Body of pancreas (tissue), 4 donors: ENCODE data around the gene SMIM13. TPM values are rescaled to one million over a fixed set of nuclear protein-coding genes. Genes with fewer than 3 reads are reported as not detected.

ENCODE experiments used
- ATAC-seq: fragments of 150-250 bp; one replicate; pipeline ENCODE4 v1.9.1; 2016
- DNase-seq, 4 donors: peaks; one replicate each; pipeline ENCODE4 v3.0.0-alpha.2; 2019
- H3K27ac ChIP-seq, 4 donors: fragments of 200-600 bp; sonication (generic); 1 replicate in 3 of 4; 2 replicates in 1 of 4; pipeline versions ENCODE4 v1.5.1 to v1.6.1; 2016 to 2019; ENCODE audit warnings: mild to moderate bottlenecking in 1 of 4, mixed read lengths in 1 of 4, moderate library complexity in 1 of 4
- H3K27me3 ChIP-seq, 2 donors: fragments of 200-600 bp; sonication (generic); one replicate each; pipeline ENCODE4 v1.6.0; 2016; ENCODE audit warnings: mild to moderate bottlenecking in 1 of 2
- H3K36me3 ChIP-seq, 2 donors: fragments of 200-600 bp; sonication (generic); replicated peaks in 1 of 2; 2 replicates each; pipeline ENCODE4 v1.5.1; 2016; ENCODE audit warnings: low read depth in 2 of 2; ENCODE audit not compliant: insufficient read depth in 1 of 2
- H3K4me1 ChIP-seq: fragments of 200-600 bp; sonication (generic); one replicate; pipeline ENCODE4 v1.6.0; 2016
- H3K4me3 ChIP-seq, 2 donors: fragments of 200-600 bp; sonication (generic); 1 replicate in 1 of 2; 2 replicates in 1 of 2; pipeline ENCODE4 v1.5.1; 2016 to 2019
- H3K9me3 ChIP-seq, 3 donors: fragments of 200-600 bp; sonication (generic); 1 replicate in 2 of 3; 2 replicates in 1 of 3; pipeline ENCODE4 v1.5.1; 2016
- CTCF ChIP-seq, 7 experiments: fragments of 450-650 bp in 4 of 7; fragments of 200-600 bp in 3 of 7; sonication (generic) in 3 of 7; IDR thresholded peaks; one replicate each; pipeline ENCODE4 v1.5.1; 2016 to 2019; ENCODE audit warnings: antibody characterized with exemption in 7 of 7
- POLR2A ChIP-seq, 3 donors: fragments of 450-650 bp; IDR thresholded peaks; one replicate each; pipeline ENCODE4 v1.6.1; 2016; ENCODE audit warnings: antibody characterized with exemption in 3 of 3, mild to moderate bottlenecking in 2 of 3
- WGBS, 2 donors: methylation state at CpG; one replicate each; pipeline ENCODE4 v1.1.5; 2017; 5-methylcytosine and 5-hydroxymethylcytosine counted together
- intact Hi-C: fragments of 100-400 bp; cut with DNase I; formaldehyde crosslinking; loops from one replicate; pipeline ENCODE4 v1.15.1; 2023
- total RNA-seq, 2 donors: library from RNA; depleted of rRNA; stranded (reverse); fragments of >200 nt; gene quantifications; one replicate each; pipeline ENCODE4 v1.1.0, GENCODE V29; 2016

Gene SMIM13
- total RNA-seq, 2 donors from 2014 or later, result 4.4 to 5.6 TPM

GRCh38 chr6:11161031-11161956 is 67.7 kb downstream of the SMIM13 start:
- DNase-seq (no peak), ATAC-seq (no peak)
- intact Hi-C loops, result no loop called here
- Histone ChIP-seq H3K27ac (no peak overlapping the region), H3K36me3 (no peaks in the 10 kb centered on the region), H3K4me1 (no peaks in the 10 kb centered on the region), H3K9me3 (no peaks in the 10 kb centered on the region), H3K4me3 (no peak overlapping the region), H3K27me3 (no peaks in the 10 kb centered on the region)
- WGBS, 2 donors, result 87 to 88% methylated on average over 9 of the region's 9 CpGs
- TF ChIP-seq CTCF (IDR thresholded peaks at IDR 0.05), result no peak
- TF ChIP-seq POLR2A (IDR thresholded peaks at IDR 0.05), result no peak

- Histone ChIP-seq H3K4me3 (no peak overlapping the region), H3K4me1 (no peaks in the 10 kb centered on the region), H3K36me3 (no peaks in the 10 kb centered on the region), H3K27me3 (no peaks in the 10 kb centered on the region), H3K27ac (no peak overlapping the region), H3K9me3 (no peaks in the 10 kb centered on the region)
- WGBS, 2 donors, result 87 to 91% methylated on average over 3 of the region's 3 CpGs
- DNase-seq (no peak), ATAC-seq (no peak)
- TF ChIP-seq CTCF (IDR thresholded peaks at IDR 0.05), result no peak
- no peak for TF ChIP-seq POLR2A (IDR thresholded peaks at IDR 0.05)
- intact Hi-C loops, result no loop called here
Observed at GRCh38 chr6:11162262-11162661, 68.6 kb downstream of the SMIM13 start.

- 65% methylated on average over 2 of the region's 2 CpGs for WGBS, 2 donors
- TF ChIP-seq POLR2A (IDR thresholded peaks at IDR 0.05) (no peak), CTCF (IDR thresholded peaks at IDR 0.05) (no peak)
- Histone ChIP-seq H3K4me3 (no peak overlapping the region), H3K36me3 (no peaks in the 10 kb centered on the region), H3K9me3 (no peaks in the 10 kb centered on the region), H3K27me3 (no peaks in the 10 kb centered on the region), H3K27ac (no peak overlapping the region), H3K4me1 (no peaks in the 10 kb centered on the region)
- DNase-seq (no peak), ATAC-seq (no peak)
- intact Hi-C loops, result no loop called here
Observed at GRCh38 chr6:11163932-11164331, 70.3 kb downstream of the SMIM13 start.

GRCh38 chr6:11164717-11165646 is 71.3 kb downstream of the SMIM13 start:
- Histone ChIP-seq H3K4me3 (no peak overlapping the region), H3K4me1 (no peaks in the 10 kb centered on the region), H3K9me3 (no peaks in the 10 kb centered on the region), H3K36me3 (no peaks in the 10 kb centered on the region), H3K27ac (no peak overlapping the region), H3K27me3 (no peaks in the 10 kb centered on the region)
- TF ChIP-seq CTCF (IDR thresholded peaks at IDR 0.05) (no peak), POLR2A (IDR thresholded peaks at IDR 0.05) (no peak)
- WGBS, 2 donors, result 77% methylated on average over 20 of the region's 20 CpGs
- ATAC-seq (no peak), DNase-seq (no peak)
- intact Hi-C loops, result no loop called here
